GM23338 (cell line): Measurements from ENCODE around the gene SASH1. TPM values are rescaled to one million over a fixed set of nuclear protein-coding genes. Genes with fewer than 3 reads are reported as not detected.

ENCODE experiments used
- ATAC-seq: fragments of 200-7000 bp; cut with Tn5 transposase; 3 replicates; pipeline ENCODE4 v1.9.1; 2020
- DNase-seq: peaks from one replicate; pipeline ENCODE4 v3.0.0-alpha.2; 2015; ENCODE audit warnings: low spot score
- H2AFZ ChIP-seq: fragments of 200-600 bp; sonication (generic); 2 replicates; pipeline ENCODE4 v1.8.0; 2016; ENCODE audit warnings: antibody characterized with exemption, mild to moderate bottlenecking, moderate library complexity
- H3F3A ChIP-seq: fragments of 200-600 bp; sonication (generic); replicated peaks from 2 replicates; pipeline ENCODE4 v1.8.0; 2017; ENCODE audit warnings: antibody characterized with exemption, mixed run types, low read depth
- H3K27ac ChIP-seq: fragments of 200-600 bp; sonication (generic); 2 replicates; pipeline ENCODE4 v1.6.1; 2016; ENCODE audit warnings: low read depth
- H3K27me3 ChIP-seq: fragments of 200-600 bp; sonication (generic); 2 replicates; pipeline ENCODE4 v1.8.0; 2016; ENCODE audit warnings: mild to moderate bottlenecking, mixed run types, moderate library complexity; ENCODE audit not compliant: insufficient read depth
- H3K36me3 ChIP-seq: fragments of 200-600 bp; sonication (generic); 2 replicates; pipeline ENCODE4 v1.8.0; 2016; ENCODE audit warnings: mild to moderate bottlenecking; ENCODE audit not compliant: insufficient read depth
- H3K4me1 ChIP-seq: fragments of 200-600 bp; sonication (generic); 2 replicates; pipeline ENCODE4 v1.8.0; 2016; ENCODE audit warnings: mild to moderate bottlenecking, moderate library complexity; ENCODE audit not compliant: insufficient read depth
- H3K4me2 ChIP-seq: fragments of 200-600 bp; sonication (generic); 2 replicates; pipeline ENCODE4 v1.7.1; 2017; ENCODE audit warnings: mixed run types
- H3K4me3 ChIP-seq: fragments of 200-600 bp; sonication (generic); 2 replicates; pipeline ENCODE4 v1.6.1; 2016; ENCODE audit warnings: mixed run types
- H3K79me2 ChIP-seq: fragments of 200-600 bp; sonication (generic); replicated peaks from 2 replicates; pipeline ENCODE4 v1.8.0; 2017; ENCODE audit warnings: mild to moderate bottlenecking; ENCODE audit not compliant: insufficient read depth
- H3K9me2 ChIP-seq: fragments of 200-600 bp; sonication (generic); 2 replicates; pipeline ENCODE4 v1.8.0; 2017; ENCODE audit not compliant: insufficient read depth
- H4K20me1 ChIP-seq: fragments of 200-600 bp; sonication (generic); replicated peaks from 2 replicates; pipeline ENCODE4 v1.8.0; 2017; ENCODE audit warnings: mild to moderate bottlenecking; ENCODE audit not compliant: insufficient read depth
- H3K27ac Mint-ChIP-seq: 2 replicates; pipeline ENCODE4 v1.8.0; 2020; ENCODE audit warnings: inconsistent platforms, mild to moderate bottlenecking, moderate library complexity, mixed read lengths
- H3K27me3 Mint-ChIP-seq: 3 replicates; pipeline ENCODE4 v1.8.0; 2022; ENCODE audit warnings: low read depth, mild to moderate bottlenecking, moderate library complexity, mixed read lengths, inconsistent platforms; ENCODE audit not compliant: insufficient read depth, poor library complexity
- H3K36me3 Mint-ChIP-seq: 3 replicates; pipeline ENCODE4 v1.8.0; 2021; ENCODE audit warnings: low read depth, mild to moderate bottlenecking, inconsistent platforms, moderate library complexity, mixed read lengths
- H3K4me1 Mint-ChIP-seq: 3 replicates; pipeline ENCODE4 v1.8.0; 2020; ENCODE audit warnings: mild to moderate bottlenecking, inconsistent platforms, mixed read lengths
- H3K4me3 Mint-ChIP-seq: 3 replicates; pipeline ENCODE4 v1.8.0; 2021; ENCODE audit warnings: moderate library complexity, mild to moderate bottlenecking, inconsistent platforms, mixed read lengths
- H3K9me3 Mint-ChIP-seq: 3 replicates; pipeline ENCODE4 v1.8.0; 2020; ENCODE audit warnings: moderate library complexity, mild to moderate bottlenecking, inconsistent platforms, mixed read lengths
- CREB1 ChIP-seq: fragments of 250-450 bp; sonication (Bioruptor Pico); IDR thresholded peaks from 2 replicates; pipeline ENCODE4 v1.5.0; 2020; ENCODE audit warnings: low read depth, mild to moderate bottlenecking, moderate library complexity
- CTCF ChIP-seq, 2 experiments: fragments of 200-600 bp in 1 of 2; sonication (generic) in 1 of 2; conservative IDR thresholded peaks; 2 replicates each; pipeline versions ENCODE4 v1.5.1 to v1.6.1; 2016 to 2017; ENCODE audit warnings: antibody characterized with exemption in 2 of 2, low read depth in 2 of 2, mild to moderate bottlenecking in 2 of 2, moderate library complexity in 1 of 2
- ETS1 ChIP-seq: IDR thresholded peaks from 2 replicates; pipeline ENCODE4 v1.6.1; 2016; ENCODE audit warnings: antibody characterized with exemption
- EZH2 ChIP-seq: fragments of 200-600 bp; sonication (generic); IDR thresholded peaks from one replicate; pipeline ENCODE4 v1.8.0; 2017; ENCODE audit warnings: antibody characterized with exemption, mild to moderate bottlenecking, low read depth; ENCODE audit not compliant: unreplicated experiment
- EZH2phosphoT487 ChIP-seq: fragments of 200-600 bp; sonication (generic); IDR thresholded peaks from one replicate; pipeline ENCODE4 v1.8.1; 2018; ENCODE audit warnings: antibody characterized with exemption; ENCODE audit not compliant: unreplicated experiment
- JUNB ChIP-seq: IDR thresholded peaks from one replicate; pipeline ENCODE4 v1.6.1; 2016; ENCODE audit warnings: antibody characterized with exemption; ENCODE audit not compliant: unreplicated experiment
- NANOG ChIP-seq: IDR thresholded peaks from 2 replicates; pipeline ENCODE4 v1.6.1; 2016; ENCODE audit warnings: antibody characterized with exemption, borderline replicate concordance
- REST ChIP-seq: IDR thresholded peaks from one replicate; pipeline ENCODE4 v1.6.1; 2018; ENCODE audit warnings: antibody characterized with exemption; ENCODE audit not compliant: unreplicated experiment
- ZNF114 ChIP-seq: fragments of 250-450 bp; sonication (Bioruptor Pico); IDR thresholded peaks from 2 replicates; pipeline ENCODE4 v1.5.0; 2020; ENCODE audit warnings: mild to moderate bottlenecking, moderate library complexity
- ZNF331 ChIP-seq: fragments of 250-450 bp; sonication (Bioruptor Pico); IDR thresholded peaks from 2 replicates; pipeline ENCODE4 v1.5.0; 2020; ENCODE audit warnings: low read depth, mild to moderate bottlenecking, moderate library complexity
- ZNF462 ChIP-seq: fragments of 250-450 bp; sonication (Bioruptor Pico); IDR thresholded peaks from 2 replicates; pipeline ENCODE4 v1.5.0; 2020; ENCODE audit warnings: mild to moderate bottlenecking, moderate library complexity
- polyA plus RNA-seq: library from polyadenylated mRNA; unstranded; fragments of >200 nt; fragmentation: Nextera tagmentation; extraction: Ambion mirVana; gene quantifications from 2 replicates; pipeline ENCODE4 v1.2.1, GENCODE V29; 2016
- total RNA-seq: library from RNA; depleted of rRNA; stranded (reverse); fragments of >200 nt; shearing (Covaris generic); gene quantifications from 2 replicates; pipeline ENCODE4 v1.2.3, GENCODE V29; 2014

SASH1 gene
- total and polyA plus RNA-seq, 2 experiments from 2014 or later, result 8.2 to 30.2 TPM

GRCh38 chr6:148306286-148306685 is 36.4 kb upstream of the SASH1 start (continued):
- TF ChIP-seq CTCF (conservative IDR thresholded peaks at IDR 0.05; ENCODE audit: low read depth in 2 of 2) (no peak), REST (no peak), CREB1 (CRISPR knock-in tag) (no peak), ETS1 (no peak), ZNF331 (CRISPR knock-in tag) (no peak), EZH2phosphoT487 (no peak), NANOG (no peak)

GRCh38 chr6:148307405-148307804 is 35.2 kb upstream of the SASH1 start:
- no peak overlapping the region for H3K27ac ChIP-seq
- no peak overlapping the region for H3K4me3 Mint-ChIP-seq
- no peaks in the 10 kb centered on the region for H3K79me2 ChIP-seq
- ATAC-seq (no peak), DNase-seq (no peak)
- no peak overlapping the region for H3K4me3 ChIP-seq
- no peaks in the 10 kb centered on the region for H4K20me1 ChIP-seq
- H3K36me3 Mint-ChIP-seq, result no peaks in the 10 kb centered on the region
- no peak overlapping the region for H2AFZ ChIP-seq
- H3K27ac Mint-ChIP-seq, result no peak overlapping the region
- H3K27me3 Mint-ChIP-seq, result no peaks in the 10 kb centered on the region
- H3K4me2 ChIP-seq, result no peak overlapping the region
- no peaks in the 10 kb centered on the region for H3K36me3 ChIP-seq
- no peaks in the 10 kb centered on the region for H3K9me3 Mint-ChIP-seq
- no peaks in the 10 kb centered on the region for H3F3A ChIP-seq
- H3K4me1 Mint-ChIP-seq, result 0 out of 3 replicates have a peak, but pooled peaks cover 2% of the 10 kb centered on the region
- no peaks in the 10 kb centered on the region for H3K27me3 ChIP-seq
- no peaks in the 10 kb centered on the region for H3K9me2 ChIP-seq
- no peaks in the 10 kb centered on the region for H3K4me1 ChIP-seq
- TF ChIP-seq ZNF331 (CRISPR knock-in tag) (no peak), ZNF114 (CRISPR knock-in tag) (no peak), JUNB (no peak), CREB1 (CRISPR knock-in tag) (no peak), ZNF462 (no peak), EZH2 (no peak)
